AG04449 (cell line): ENCODE measurements around the gene COL5A3.
"Not testable (repeated sequence)": the region's sequence is repeated elsewhere in the genome, so short reads cannot be mapped to it uniquely, and the experiment has no call there.

Source experiments
- CTCF ChIA-PET: fragments of 350-600 bp; formaldehyde crosslinking; extraction: SDS; loops from one replicate; lab custom pipeline; 2021; ENCODE audit warnings: antibody characterized with exemption; lab: Yijun Ruan, JAX
- POLR2A ChIA-PET: fragments of 400-600, 350-600 bp; formaldehyde crosslinking; extraction: SDS; loops from one replicate; lab custom pipeline; 2020; ENCODE audit warnings: antibody characterized with exemption, inconsistent platforms; lab: Yijun Ruan, JAX
- DNase-seq: peaks from one replicate; pipeline ENCODE4 v3.0.0-alpha.2; 2010; ENCODE audit warnings: low read depth, low spot score
- H3K4me3 ChIP-seq: 2 replicates; pipeline ENCODE4 v1.5.1; 2011; ENCODE audit warnings: low read depth, mild to moderate bottlenecking, control low read depth, low read length
- CTCF ChIP-seq: IDR thresholded peaks from one replicate; pipeline ENCODE4 v1.5.1; 2011; ENCODE audit warnings: mild to moderate bottlenecking, moderate library complexity, low read length, control low read depth, inconsistent platforms; ENCODE audit not compliant: insufficient read depth; ENCODE audit errors: missing control alignments

The COL5A3 gene

GRCh38 chr19:10026744-10027143 lies 16.4 kb upstream of the COL5A3 start:
- ChIA-PET CTCF (interaction anchor here (1.0 to 9.2 kb wide), 24 partner anchors 8 to 233 kb away, joined by 3 to 200 read pairs (median 8); partner anchors contain the start of genes COL5A3, OLFM2 and RDH8), POLR2A (interaction anchor here (1.5 kb wide), 1 partner anchor 18 kb away, joined by 8 read pairs; no protein-coding TSS in a partner anchor)
- H3K4me3 ChIP-seq = no peak overlapping the region
- DNase-seq = no peak
- TF ChIP-seq CTCF = no peak

GRCh38 chr19:10023096-10023495 lies 12.8 kb upstream of the COL5A3 start:
- H3K4me3 ChIP-seq, POLR2A ChIA-PET, DNase-seq: not testable (repeated sequence)
- CTCF ChIA-PET = interaction anchor here (1.4 to 7.1 kb wide), 2 partner anchors 23 to 95 kb away, joined by 3 to 63 read pairs; no protein-coding TSS in a partner anchor

GRCh38 chr19:10021863-10022262 lies 11.6 kb upstream of the COL5A3 start:
- no peak overlapping the region for H3K4me3 ChIP-seq
- CTCF ChIA-PET = interaction anchor here (1.0 to 7.1 kb wide), 5 partner anchors 7 to 229 kb away, joined by 3 to 63 read pairs (median 37); partner anchors contain the start of gene RDH8
- POLR2A ChIA-PET = no interaction called here
- TF ChIP-seq CTCF = no peak
- DNase-seq = no peak

- POLR2A ChIA-PET = no interaction called here
- no peak overlapping the region for H3K4me3 ChIP-seq
- CTCF ChIA-PET = interaction anchor here (0.7 to 7.1 kb wide), 6 partner anchors 7 to 229 kb away, joined by 3 to 63 read pairs (median 20); partner anchors contain the start of gene RDH8
- no peak for DNase-seq
- TF ChIP-seq CTCF = no peak
Measured at GRCh38 chr19:10021446-10021845, 11.1 kb upstream of the COL5A3 start.

- no peak overlapping the region for H3K4me3 ChIP-seq
- ChIA-PET POLR2A (no interaction called here), CTCF (interaction anchor here (0.7 to 7.1 kb wide), 4 partner anchors 8 to 229 kb away, joined by 4 to 63 read pairs (median 42); no protein-coding TSS in a partner anchor)
- no peak for TF ChIP-seq CTCF
- no peak for DNase-seq
Measured at GRCh38 chr19:10020851-10021250, 10.5 kb upstream of the COL5A3 start.

GRCh38 chr19:10019246-10019645 lies 8.9 kb upstream of the COL5A3 start:
- ChIA-PET CTCF (interaction anchor here (4.3 to 7.1 kb wide), 3 partner anchors 9 to 87 kb away, joined by 37 to 63 read pairs (median 47); no protein-coding TSS in a partner anchor), POLR2A (no interaction called here)
- TF ChIP-seq CTCF = no peak
- DNase-seq = no peak
- H3K4me3 ChIP-seq = no peak overlapping the region

- ChIA-PET CTCF (interaction anchor here (4.3 to 7.1 kb wide), 3 partner anchors 10 to 87 kb away, joined by 37 to 63 read pairs (median 47); no protein-coding TSS in a partner anchor), POLR2A (no interaction called here)
- no peak for TF ChIP-seq CTCF
- no peak overlapping the region for H3K4me3 ChIP-seq
- DNase-seq = no peak
Measured at GRCh38 chr19:10018786-10019185, 8.5 kb upstream of the COL5A3 start.
